HepG2 (cell line): ENCODE measurements around the gene FNDC7. TPM values are rescaled to one million over a fixed set of nuclear protein-coding genes. Genes with fewer than 3 reads are reported as not detected.
A peak's percentile ranks its signal among the peaks of the same experiment; 100 is the strongest.

Source experiments
- ATM ChIP-seq: fragments of 450-650 bp; IDR thresholded peaks from 2 replicates; pipeline ENCODE4 v1.7.1; 2017; ENCODE audit warnings: mild to moderate bottlenecking, borderline replicate concordance
- CBFB ChIP-seq: sonication (generic); formaldehyde crosslinking; IDR thresholded peaks from 2 replicates; pipeline ENCODE4 v1.4.0; 2020; ENCODE audit warnings: missing genetic modification reagents
- CBX1 ChIP-seq: IDR thresholded peaks from one replicate; pipeline ENCODE4 v1.6.1; 2016; ENCODE audit warnings: antibody characterized with exemption, low read depth
- GPN1 ChIP-seq: sonication (generic); formaldehyde crosslinking; IDR thresholded peaks from 2 replicates; pipeline ENCODE4 v1.5.1; 2020; ENCODE audit warnings: missing genetic modification reagents, borderline replicate concordance
- HDAC2 ChIP-seq: sonication (generic); formaldehyde crosslinking; IDR thresholded peaks from 2 replicates; pipeline ENCODE4 v1.4.0; 2020; ENCODE audit warnings: missing genetic modification reagents
- HIVEP1 ChIP-seq: sonication (generic); formaldehyde crosslinking; IDR thresholded peaks from 2 replicates; pipeline ENCODE4 v1.4.0; 2020; ENCODE audit warnings: mild to moderate bottlenecking, missing genetic modification reagents
- HOXA3 ChIP-seq: sonication (generic); formaldehyde crosslinking; IDR thresholded peaks from 2 replicates; pipeline ENCODE4 v1.5.0; 2020; ENCODE audit warnings: missing genetic modification reagents
- KLF16 ChIP-seq, 2 experiments: sonication (generic) in 1 of 2; formaldehyde crosslinking in 1 of 2; IDR thresholded peaks; 2 replicates each; pipeline versions ENCODE4 v1.6.1 to v1.8.0; 2016 to 2023; ENCODE audit warnings: missing genetic modification reagents in 2 of 2, missing compliant biosample characterization in 1 of 2
- NFKB2 ChIP-seq: sonication (generic); formaldehyde crosslinking; IDR thresholded peaks from 2 replicates; pipeline ENCODE4 v1.4.0; 2020; ENCODE audit warnings: missing genetic modification reagents, borderline replicate concordance
- SAP130 ChIP-seq: IDR thresholded peaks from 2 replicates; pipeline ENCODE4 v1.6.1; 2016; ENCODE audit warnings: low read depth
- SSRP1 ChIP-seq: IDR thresholded peaks from 2 replicates; pipeline ENCODE4 v1.6.1; 2016; ENCODE audit warnings: control low read depth
- STAT6 ChIP-seq: sonication (generic); formaldehyde crosslinking; IDR thresholded peaks from 2 replicates; pipeline ENCODE4 v1.4.0; 2020; ENCODE audit warnings: missing genetic modification reagents, mild to moderate bottlenecking, borderline replicate concordance
- ZBTB42 ChIP-seq: sonication (generic); formaldehyde crosslinking; IDR thresholded peaks from 2 replicates; pipeline ENCODE4 v1.5.0; 2020; ENCODE audit warnings: mild to moderate bottlenecking, missing genetic modification reagents
- ZMAT5 ChIP-seq: sonication (generic); formaldehyde crosslinking; IDR thresholded peaks from 2 replicates; pipeline ENCODE4 v1.5.0; 2020; ENCODE audit warnings: mild to moderate bottlenecking, low read depth, missing genetic modification reagents, borderline replicate concordance
- ZNF563 ChIP-seq: sonication (generic); formaldehyde crosslinking; IDR thresholded peaks from 2 replicates; pipeline ENCODE4 v1.8.0; 2022; ENCODE audit warnings: mild to moderate bottlenecking, moderate library complexity, missing genetic modification reagents
- ZNF747 ChIP-seq: sonication (generic); formaldehyde crosslinking; IDR thresholded peaks from 2 replicates; pipeline ENCODE4 v1.8.1; 2023; ENCODE audit warnings: missing genetic modification reagents, mild to moderate bottlenecking, borderline replicate concordance
- ZNF879 ChIP-seq: sonication (generic); formaldehyde crosslinking; IDR thresholded peaks from 2 replicates; pipeline ENCODE4 v1.8.1; 2023; ENCODE audit warnings: missing genetic modification reagents
- ZNF883 ChIP-seq: sonication (generic); formaldehyde crosslinking; IDR thresholded peaks from 2 replicates; pipeline ENCODE4 v1.5.1; 2020; ENCODE audit warnings: mild to moderate bottlenecking, missing genetic modification reagents; ENCODE audit errors: not compliant biosample characterization
- ZSCAN25 ChIP-seq: sonication (generic); formaldehyde crosslinking; IDR thresholded peaks from 2 replicates; pipeline ENCODE4 v1.8.0; 2022; ENCODE audit warnings: mild to moderate bottlenecking, missing genetic modification reagents
- ZZZ3 ChIP-seq: sonication (generic); formaldehyde crosslinking; IDR thresholded peaks from 2 replicates; pipeline ENCODE4 v1.4.0; 2020; ENCODE audit warnings: missing genetic modification reagents, mild to moderate bottlenecking, borderline replicate concordance
- polyA plus RNA-seq, 8 experiments: library from polyadenylated mRNA; depleted of rRNA in 3 of 8; stranded (reverse) in 7 of 8; unstranded in 1 of 8; fragments of >200 nt; fragmentation: Illumina TruSeq in 4 of 8; extraction: Trizol in 4 of 8; gene quantifications; 2 replicates each; pipeline versions ENCODE4 v1.2.1 to v1.2.3, GENCODE V29; 2011 to 2016; ENCODE audit warnings: low read depth in 4 of 8, missing spikeins in 1 of 8, mixed read lengths in 1 of 8; ENCODE audit not compliant: insufficient read depth in 1 of 8
- total RNA-seq, 5 experiments: library from RNA; depleted of rRNA; stranded (reverse); fragments of >200 nt; fragmentation: Illumina TruSeq; extraction: Trizol; gene quantifications; 2 replicates each; pipeline ENCODE4 v1.2.3, GENCODE V29; 2016; ENCODE audit warnings: low read depth in 1 of 5
- TF ChIP-seq, protein P1 (sequence below): fragments of 450-650 bp; IDR thresholded peaks from 2 replicates; pipeline ENCODE4 v1.6.1; 2017
- TF ChIP-seq, protein P2 (sequence below): IDR thresholded peaks from 2 replicates; pipeline ENCODE4 v1.6.1; 2016; ENCODE audit warnings: missing compliant biosample characterization, missing genetic modification reagents, borderline replicate concordance
- TF ChIP-seq, protein P3 (sequence below): sonication (generic); formaldehyde crosslinking; IDR thresholded peaks from 2 replicates; pipeline ENCODE4 v1.4.0; 2020; ENCODE audit warnings: missing genetic modification reagents

Gene FNDC7
- total and polyA plus RNA-seq, 2 of the 13 experiments (the other 11 are each of a cell fraction or from before 2014, with no cell fraction given), result 0.03 TPM; not detected in 1

- no peak for TF ChIP-seq ZMAT5 (CRISPR knock-in tag)
- TF ChIP-seq, protein P1, sequence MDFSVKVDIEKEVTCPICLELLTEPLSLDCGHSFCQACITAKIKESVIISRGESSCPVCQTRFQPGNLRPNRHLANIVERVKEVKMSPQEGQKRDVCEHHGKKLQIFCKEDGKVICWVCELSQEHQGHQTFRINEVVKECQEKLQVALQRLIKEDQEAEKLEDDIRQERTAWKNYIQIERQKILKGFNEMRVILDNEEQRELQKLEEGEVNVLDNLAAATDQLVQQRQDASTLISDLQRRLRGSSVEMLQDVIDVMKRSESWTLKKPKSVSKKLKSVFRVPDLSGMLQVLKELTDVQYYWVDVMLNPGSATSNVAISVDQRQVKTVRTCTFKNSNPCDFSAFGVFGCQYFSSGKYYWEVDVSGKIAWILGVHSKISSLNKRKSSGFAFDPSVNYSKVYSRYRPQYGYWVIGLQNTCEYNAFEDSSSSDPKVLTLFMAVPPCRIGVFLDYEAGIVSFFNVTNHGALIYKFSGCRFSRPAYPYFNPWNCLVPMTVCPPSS, result no peak
- TF ChIP-seq ZNF747 (CRISPR knock-in tag), result 0 out of 2 replicates have a peak, but pooled peaks have one; percentile 59
- TF ChIP-seq ZSCAN25 (CRISPR knock-in tag), result peak; percentile 63
- peak; percentile 30; the same call in 1 of the 2 replicates for TF ChIP-seq ZZZ3 (CRISPR knock-in tag)
- TF ChIP-seq, protein P2, sequence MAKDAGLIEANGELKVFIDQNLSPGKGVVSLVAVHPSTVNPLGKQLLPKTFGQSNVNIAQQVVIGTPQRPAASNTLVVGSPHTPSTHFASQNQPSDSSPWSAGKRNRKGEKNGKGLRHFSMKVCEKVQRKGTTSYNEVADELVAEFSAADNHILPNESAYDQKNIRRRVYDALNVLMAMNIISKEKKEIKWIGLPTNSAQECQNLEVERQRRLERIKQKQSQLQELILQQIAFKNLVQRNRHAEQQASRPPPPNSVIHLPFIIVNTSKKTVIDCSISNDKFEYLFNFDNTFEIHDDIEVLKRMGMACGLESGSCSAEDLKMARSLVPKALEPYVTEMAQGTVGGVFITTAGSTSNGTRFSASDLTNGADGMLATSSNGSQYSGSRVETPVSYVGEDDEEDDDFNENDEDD (CRISPR knock-in tag), result peak; percentile 76; the same call in 1 of the 2 replicates
- TF ChIP-seq ATM, result no peak
- no peak for TF ChIP-seq GPN1 (CRISPR knock-in tag)
- TF ChIP-seq NFKB2 (CRISPR knock-in tag), result peak; percentile 83; the same call in 1 of the 2 replicates
- TF ChIP-seq HDAC2 (CRISPR knock-in tag), result no peak; the same call in none of the 2 replicates
- peak; percentile 95 for TF ChIP-seq HIVEP1 (CRISPR knock-in tag)
- TF ChIP-seq ZNF563, result peak; percentile 32; the same call in 1 of the 2 replicates
- TF ChIP-seq CBX1, result peak; percentile 53
- no peak for TF ChIP-seq ZBTB42 (CRISPR knock-in tag)
- no peak for TF ChIP-seq ZNF879 (CRISPR knock-in tag)
- no peak; the same call in 1 of the 2 replicates for TF ChIP-seq CBFB (CRISPR knock-in tag)
- peak; percentile 75 for TF ChIP-seq SAP130 (CRISPR knock-in tag)
- TF ChIP-seq KLF16 (CRISPR knock-in tag; IDR thresholded peaks at IDR 0.05), result peak in 1 of 2 experiments; percentile 89; a peak in 2 of 4 replicates
- TF ChIP-seq HOXA3 (CRISPR knock-in tag), result peak; percentile 83; the same call in 1 of the 2 replicates
- TF ChIP-seq, protein P3, sequence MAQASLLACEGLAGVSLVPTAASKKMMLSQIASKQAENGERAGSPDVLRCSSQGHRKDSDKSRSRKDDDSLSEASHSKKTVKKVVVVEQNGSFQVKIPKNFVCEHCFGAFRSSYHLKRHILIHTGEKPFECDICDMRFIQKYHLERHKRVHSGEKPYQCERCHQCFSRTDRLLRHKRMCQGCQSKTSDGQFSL (CRISPR knock-in tag), result peak; percentile 49; the same call in 1 of the 2 replicates
- TF ChIP-seq STAT6 (CRISPR knock-in tag), result no peak
- TF ChIP-seq SSRP1 (CRISPR knock-in tag), result no peak
- peak; percentile 84 for TF ChIP-seq ZNF883
Observed at GRCh38 chr1:108746382-108747170, 33.9 kb downstream of the FNDC7 start, which contains the start of gene STXBP3 (continued).
